ENCODE data around the gene CLEC16A. TPM values are rescaled to one million over a fixed set of nuclear protein-coding genes. Genes with fewer than 3 reads are reported as not detected.

CLEC16A gene
- total RNA-seq, 4 donors from 2014 or later: 7.6 to 65.6 (median 28.0) TPM

- intact Hi-C loops (cut with DNase I; ENCODE audit: low total_unique reads): no loop called here
- no peaks in the 10 kb centered on the region for H3K36me3 ChIP-seq
- H3K4me1 ChIP-seq: no peaks in the 10 kb centered on the region
- no peak overlapping the region for H3K27ac ChIP-seq
- DNase-seq: no peak
- no peaks in the 10 kb centered on the region for H3K27me3 ChIP-seq
- H3K4me3 ChIP-seq: no peak overlapping the region
- TF ChIP-seq POLR2A (IDR thresholded peaks at IDR 0.05): no peak
- TF ChIP-seq, protein P1, sequence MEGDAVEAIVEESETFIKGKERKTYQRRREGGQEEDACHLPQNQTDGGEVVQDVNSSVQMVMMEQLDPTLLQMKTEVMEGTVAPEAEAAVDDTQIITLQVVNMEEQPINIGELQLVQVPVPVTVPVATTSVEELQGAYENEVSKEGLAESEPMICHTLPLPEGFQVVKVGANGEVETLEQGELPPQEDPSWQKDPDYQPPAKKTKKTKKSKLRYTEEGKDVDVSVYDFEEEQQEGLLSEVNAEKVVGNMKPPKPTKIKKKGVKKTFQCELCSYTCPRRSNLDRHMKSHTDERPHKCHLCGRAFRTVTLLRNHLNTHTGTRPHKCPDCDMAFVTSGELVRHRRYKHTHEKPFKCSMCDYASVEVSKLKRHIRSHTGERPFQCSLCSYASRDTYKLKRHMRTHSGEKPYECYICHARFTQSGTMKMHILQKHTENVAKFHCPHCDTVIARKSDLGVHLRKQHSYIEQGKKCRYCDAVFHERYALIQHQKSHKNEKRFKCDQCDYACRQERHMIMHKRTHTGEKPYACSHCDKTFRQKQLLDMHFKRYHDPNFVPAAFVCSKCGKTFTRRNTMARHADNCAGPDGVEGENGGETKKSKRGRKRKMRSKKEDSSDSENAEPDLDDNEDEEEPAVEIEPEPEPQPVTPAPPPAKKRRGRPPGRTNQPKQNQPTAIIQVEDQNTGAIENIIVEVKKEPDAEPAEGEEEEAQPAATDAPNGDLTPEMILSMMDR (IDR thresholded peaks at IDR 0.05): no peak
- H3K9me3 ChIP-seq: no peaks in the 10 kb centered on the region
Observed at GRCh38 chr16:10954903-10955302, 10.5 kb downstream of the CLEC16A start.

DNA sequence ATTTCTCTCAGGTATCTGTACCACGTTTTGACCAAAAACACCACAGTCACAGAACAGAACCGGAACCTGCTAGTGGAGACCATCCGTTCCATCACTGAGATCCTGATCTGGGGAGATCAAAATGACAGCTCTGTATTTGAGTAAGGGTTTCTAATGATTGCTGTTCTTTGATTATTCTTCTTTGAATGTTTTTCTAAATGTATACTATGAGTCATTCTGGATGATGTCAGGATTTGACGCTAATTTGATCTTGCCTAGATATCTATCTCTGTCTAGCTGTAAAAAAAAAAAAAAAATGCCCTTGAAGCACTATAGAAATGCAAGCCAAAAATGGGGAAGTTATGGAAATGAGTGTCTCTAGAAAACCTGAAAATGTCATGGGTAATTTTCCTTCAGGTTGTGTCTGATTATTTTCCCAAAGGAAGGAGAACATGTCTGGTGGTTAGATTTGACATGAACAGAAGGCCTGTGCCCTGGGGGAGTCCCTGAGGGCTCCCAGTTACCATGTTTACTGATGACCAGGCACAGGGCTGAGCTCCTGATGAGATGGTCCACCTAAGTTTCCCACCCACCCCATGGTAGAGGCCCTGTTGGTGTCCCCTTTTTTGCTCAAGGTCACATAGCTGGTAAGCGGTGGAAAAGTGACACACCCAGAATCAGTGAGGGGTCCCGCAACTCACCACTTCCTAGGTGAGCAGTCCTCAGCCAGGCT lies 13.6 kb downstream of the CLEC16A start:
- Histone ChIP-seq H3K9me3 (no peaks in the 10 kb centered on the region), H3K27ac (no peak overlapping the region), H3K36me3 (no peaks in the 10 kb centered on the region), H3K4me3 (no peak overlapping the region), H3K4me1 (no peaks in the 10 kb centered on the region), H3K27me3 (no peaks in the 10 kb centered on the region)
- TF ChIP-seq, protein P1 (IDR thresholded peaks at IDR 0.05): no peak
- TF ChIP-seq POLR2A (IDR thresholded peaks at IDR 0.05): no peak
- intact Hi-C loops (cut with DNase I; ENCODE audit: low total_unique reads): no loop called here
- DNase-seq: no peak

DNA sequence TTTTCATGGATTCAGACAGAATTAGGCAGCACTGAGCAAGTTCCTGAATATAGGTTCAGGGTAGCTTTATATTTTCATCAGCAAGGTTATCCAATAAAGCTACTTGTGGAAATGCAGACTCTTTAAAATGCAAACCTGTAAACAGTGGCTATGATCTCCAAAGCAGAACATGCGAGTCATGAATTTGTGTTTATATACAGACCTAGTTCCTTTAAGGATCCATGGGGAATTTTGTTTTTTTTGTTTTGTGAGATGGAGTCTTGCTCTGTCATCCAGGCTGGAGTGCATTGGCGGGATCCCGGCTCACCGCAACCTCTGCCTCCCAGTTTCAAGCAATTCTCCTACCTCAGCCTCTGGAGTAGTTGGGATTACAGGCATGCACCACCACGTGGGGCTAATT lies 14.8 kb downstream of the CLEC16A start:
- no peak for DNase-seq
- no peaks in the 10 kb centered on the region for H3K4me1 ChIP-seq
- intact Hi-C loops (cut with DNase I; ENCODE audit: low total_unique reads): no loop called here
- no peaks in the 10 kb centered on the region for H3K9me3 ChIP-seq
- no peak overlapping the region for H3K27ac ChIP-seq
- no peak for TF ChIP-seq POLR2A (IDR thresholded peaks at IDR 0.05)
- TF ChIP-seq, protein P1 (IDR thresholded peaks at IDR 0.05): no peak
- no peak overlapping the region for H3K4me3 ChIP-seq
- H3K36me3 ChIP-seq: no peaks in the 10 kb centered on the region
- no peaks in the 10 kb centered on the region for H3K27me3 ChIP-seq

GRCh38 chr16:10961231-10961630 lies 16.9 kb downstream of the CLEC16A start:
- TF ChIP-seq, protein P1 (IDR thresholded peaks at IDR 0.05): no peak
- TF ChIP-seq POLR2A (IDR thresholded peaks at IDR 0.05): no peak
- H3K27me3 ChIP-seq: no peaks in the 10 kb centered on the region
- H3K4me1 ChIP-seq: no peaks in the 10 kb centered on the region
- peak overlapping the region; percentile 23 to 39 for H3K27ac ChIP-seq
- H3K4me3 ChIP-seq: no peak overlapping the region
- H3K36me3 ChIP-seq: no peaks in the 10 kb centered on the region
- intact Hi-C loops (cut with DNase I; ENCODE audit: low total_unique reads): no loop called here
- no peak for DNase-seq
- no peaks in the 10 kb centered on the region for H3K9me3 ChIP-seq

GRCh38 chr16:10964039-10964890 lies 19.9 kb downstream of the CLEC16A start:
- peak; percentile 78 to 86 for DNase-seq
- intact Hi-C loops (cut with DNase I; ENCODE audit: low total_unique reads): loop anchor here (2.0 kb wide), 1 partner anchor 295 kb away; no protein-coding TSS in a partner anchor
- Histone ChIP-seq H3K4me1 (no peaks in the 10 kb centered on the region), H3K9me3 (no peaks in the 10 kb centered on the region), H3K36me3 (no peaks in the 10 kb centered on the region), H3K27me3 (no peaks in the 10 kb centered on the region), H3K27ac (no peak overlapping the region), H3K4me3 (no peak overlapping the region)
- TF ChIP-seq, protein P1 (IDR thresholded peaks at IDR 0.05): peak; percentile 89 to 97 (median 94)
- TF ChIP-seq POLR2A (IDR thresholded peaks at IDR 0.05): peak in 1 of 2 donors; percentile 14
